SK-MEL-5 (cell line): ENCODE measurements around the gene MSL2. TPM values are rescaled to one million over a fixed set of nuclear protein-coding genes. Genes with fewer than 3 reads are reported as not detected.
"Not testable (repeated sequence)": the region's sequence is repeated elsewhere in the genome, so short reads cannot be mapped to it uniquely, and the experiment has no call there.

Experiments used
- DNase-seq: peaks from one replicate; pipeline ENCODE4 v3.0.0-alpha.2; 2016; ENCODE audit warnings: low read depth, low spot score
- in situ Hi-C: cut with HindIII; loops from 2 replicates; pipeline ENCODE4 v1.10.0; 2016; ENCODE audit warnings: low sequenced_read_pairs, high pct_unique_total_duplicates, low pct_unique_long_range_greater_than_20kb
- total RNA-seq: library from RNA; depleted of rRNA; stranded (reverse); fragments of >200 nt; shearing (Covaris generic); gene quantifications from 2 replicates; pipeline ENCODE4 v1.2.3, GENCODE V29; 2014

MSL2 gene
- total RNA-seq, 1 experiment from 2014 or later: 13.9 TPM

- peak; percentile 74 for DNase-seq
- in situ Hi-C loops: no loop called here
Observed at GRCh38 chr3:136195258-136196063, 674 bp downstream of the MSL2 start.

- DNase-seq: peak; percentile 13
- in situ Hi-C loops: no loop called here
Observed at GRCh38 chr3:136194409-136195257, 1.5 kb downstream of the MSL2 start.

- no peak for DNase-seq
Observed at GRCh38 chr3:136193278-136194054, 2.7 kb downstream of the MSL2 start.

GRCh38 chr3:136192831-136193230, 3.3 kb downstream of the MSL2 start:
- in situ Hi-C loops: no loop called here
- DNase-seq: no peak

More at GRCh38 chr3:136193278-136194054, 2.7 kb downstream of the MSL2 start:
- in situ Hi-C loops: no loop called here

- in situ Hi-C loops: not testable (repeated sequence)
Observed at GRCh38 chr3:136192195-136192594, 3.9 kb downstream of the MSL2 start.

GRCh38 chr3:136189859-136190617, 6.1 kb downstream of the MSL2 start:
- in situ Hi-C loops: no loop called here
- no peak for DNase-seq

More at GRCh38 chr3:136192195-136192594, 3.9 kb downstream of the MSL2 start:
- not testable (repeated sequence) for DNase-seq

- no peak for DNase-seq
- in situ Hi-C loops: no loop called here
Observed at GRCh38 chr3:136189043-136189442, 7.1 kb downstream of the MSL2 start.

GRCh38 chr3:136187868-136188267, 8.3 kb downstream of the MSL2 start:
- DNase-seq: no peak
- in situ Hi-C loops: no loop called here

GRCh38 chr3:136186846-136187245, 9.3 kb downstream of the MSL2 start:
- DNase-seq: no peak
- in situ Hi-C loops: no loop called here

GRCh38 chr3:136186344-136186743, 9.8 kb downstream of the MSL2 start:
- in situ Hi-C loops: no loop called here
- no peak for DNase-seq

GRCh38 chr3:136184703-136185102, 11.4 kb downstream of the MSL2 start:
- in situ Hi-C loops: no loop called here
- DNase-seq: no peak

GRCh38 chr3:136181741-136182140, 14.4 kb downstream of the MSL2 start:
- in situ Hi-C loops: no loop called here
- no peak for DNase-seq

- DNase-seq: no peak
- in situ Hi-C loops: no loop called here
Observed at GRCh38 chr3:136177876-136178275, 18.3 kb downstream of the MSL2 start.

- in situ Hi-C loops: no loop called here
- no peak for DNase-seq
Observed at GRCh38 chr3:136173939-136174490, 22.1 kb downstream of the MSL2 start.

- in situ Hi-C loops: no loop called here
- DNase-seq: peak; percentile 64
Observed at GRCh38 chr3:136171097-136171542, 25.0 kb downstream of the MSL2 start.

- DNase-seq, in situ Hi-C loops: not testable (repeated sequence)
Observed at GRCh38 chr3:136168236-136168635, 27.9 kb downstream of the MSL2 start.

GRCh38 chr3:136166507-136166906, 29.6 kb downstream of the MSL2 start:
- no peak for DNase-seq
- in situ Hi-C loops: no loop called here
